Mesothelial cell of epicardium (in vitro differentiated cells): ENCODE measurements around the gene MPV17L2. TPM values are rescaled to one million over a fixed set of nuclear protein-coding genes. Genes with fewer than 3 reads are reported as not detected.

Experiments
- DNase-seq, 2 experiments: peaks; one replicate each; pipeline ENCODE4 v3.0.0; 2021; ENCODE audit warnings: low spot score in 2 of 2; ENCODE audit not compliant: unreplicated experiment in 2 of 2
- H3K27ac Mint-ChIP-seq: 2 replicates; pipeline ENCODE4 v1.8.0; 2021; ENCODE audit warnings: mixed read lengths
- H3K27me3 Mint-ChIP-seq: 2 replicates; pipeline ENCODE4 v1.8.0; 2021; ENCODE audit warnings: low read depth, mixed read lengths
- H3K36me3 Mint-ChIP-seq: 2 replicates; pipeline ENCODE4 v1.8.0; 2021; ENCODE audit warnings: mixed read lengths
- H3K4me1 Mint-ChIP-seq: 2 replicates; pipeline ENCODE4 v1.8.0; 2021; ENCODE audit warnings: mixed read lengths
- H3K4me3 Mint-ChIP-seq: 2 replicates; pipeline ENCODE4 v1.8.0; 2021; ENCODE audit warnings: mild to moderate bottlenecking, moderate library complexity, mixed read lengths
- H3K9me3 Mint-ChIP-seq: 2 replicates; pipeline ENCODE4 v1.8.0; 2021; ENCODE audit warnings: mixed read lengths
- CTCF ChIP-seq: fragments of 200-600 bp; sonication (generic); IDR thresholded peaks from one replicate; pipeline ENCODE4 v1.5.0; 2021; ENCODE audit warnings: antibody characterized with exemption; ENCODE audit not compliant: unreplicated experiment
- total RNA-seq: library from RNA; stranded (reverse); gene quantifications from 3 replicates; pipeline ENCODE4 v1.2.1, GENCODE V29; 2021

The MPV17L2 gene
- 7.7 to 9.5 TPM (median 8.2 TPM) in 3 replicates for total RNA-seq

DNA sequence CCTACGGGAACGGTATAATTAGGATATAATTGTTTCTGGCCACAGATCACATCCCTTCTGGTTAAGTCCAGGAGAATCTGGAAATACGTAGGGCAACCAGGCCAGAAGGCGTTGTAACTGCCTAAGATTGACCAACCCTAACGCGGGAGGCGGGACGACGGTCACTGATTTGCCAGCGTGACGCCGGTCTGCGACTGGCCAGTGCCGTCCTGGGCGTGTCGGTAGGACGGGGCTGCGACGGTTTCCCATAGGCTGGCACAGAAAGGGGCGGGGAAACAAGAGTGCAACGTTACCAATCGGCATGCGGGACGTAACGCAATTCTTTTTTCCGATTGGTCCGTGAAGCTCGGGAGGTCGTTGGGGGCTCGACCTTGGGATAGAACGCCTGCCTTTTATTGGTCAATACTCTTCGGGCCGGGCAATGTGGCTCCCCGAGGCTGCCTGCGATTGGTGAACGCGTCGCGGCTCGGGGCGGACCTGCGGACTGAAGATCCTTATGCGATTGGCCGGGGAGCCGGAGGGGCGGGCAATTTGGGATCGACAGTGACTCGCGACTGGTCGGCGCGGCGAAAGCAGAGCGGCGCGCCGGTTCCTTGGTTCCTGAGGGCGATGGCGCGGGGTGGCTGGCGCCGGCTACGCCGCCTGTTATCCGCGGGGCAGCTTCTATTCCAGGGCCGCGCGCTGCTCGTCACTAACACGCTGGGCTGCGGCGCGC is at the start of gene MPV17L2:
Gene MPV17L2 (plus strand): TSS at position 546 of the 715 bp plus-strand sequence. CDS start 64 bp downstream, at position 610.
- Mint-ChIP-seq H3K27me3 (no peaks in the 10 kb centered on the region), H3K27ac (peak within 1 kb of the TSS; percentile 95), H3K4me1 (peaks cover 17% of the 10 kb centered on the region), H3K9me3 (no peaks in the 10 kb centered on the region), H3K4me3 (peak within 1 kb of the TSS; percentile 82), H3K36me3 (no peaks in the 10 kb centered on the region)
- DNase-seq: peak; percentile 97
- no peak for TF ChIP-seq CTCF

DNA sequence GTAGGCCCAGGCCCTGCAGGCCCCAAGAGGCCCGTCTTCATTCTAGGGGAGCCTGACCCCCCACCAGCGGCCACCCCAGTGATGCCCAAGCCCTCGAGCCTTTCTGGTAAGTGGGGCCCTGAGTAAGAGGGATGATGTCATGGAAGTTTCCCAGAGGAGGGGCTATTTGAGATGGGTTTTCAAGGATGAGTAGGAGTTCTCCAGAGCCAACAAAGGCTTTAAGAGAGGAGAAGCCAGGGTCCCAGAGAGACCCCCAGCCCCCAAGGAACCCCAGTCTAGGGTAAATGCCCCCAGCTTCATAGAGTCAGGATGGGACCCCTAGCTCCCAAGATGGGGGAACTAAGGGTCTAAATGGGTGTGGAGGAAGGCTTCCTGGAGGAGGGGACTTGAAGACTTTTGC is 49.1 kb upstream of the MPV17L2 start:
- no peak for TF ChIP-seq CTCF
- H3K36me3 Mint-ChIP-seq: peaks cover 26% of the 10 kb centered on the region
- peaks cover 3% of the 10 kb centered on the region for H3K9me3 Mint-ChIP-seq
- H3K27ac Mint-ChIP-seq: no peak overlapping the region
- no peak for DNase-seq
- no peak overlapping the region for H3K4me3 Mint-ChIP-seq
- H3K4me1 Mint-ChIP-seq: no peaks in the 10 kb centered on the region
- no peaks in the 10 kb centered on the region for H3K27me3 Mint-ChIP-seq

GRCh38 chr19:18144361-18144760 is 48.7 kb upstream of the MPV17L2 start:
- Mint-ChIP-seq H3K4me3 (no peak overlapping the region), H3K4me1 (no peaks in the 10 kb centered on the region), H3K36me3 (peaks cover 24% of the 10 kb centered on the region), H3K27me3 (no peaks in the 10 kb centered on the region), H3K9me3 (peaks cover 3% of the 10 kb centered on the region), H3K27ac (no peak overlapping the region)
- TF ChIP-seq CTCF: no peak
- no peak for DNase-seq

DNA sequence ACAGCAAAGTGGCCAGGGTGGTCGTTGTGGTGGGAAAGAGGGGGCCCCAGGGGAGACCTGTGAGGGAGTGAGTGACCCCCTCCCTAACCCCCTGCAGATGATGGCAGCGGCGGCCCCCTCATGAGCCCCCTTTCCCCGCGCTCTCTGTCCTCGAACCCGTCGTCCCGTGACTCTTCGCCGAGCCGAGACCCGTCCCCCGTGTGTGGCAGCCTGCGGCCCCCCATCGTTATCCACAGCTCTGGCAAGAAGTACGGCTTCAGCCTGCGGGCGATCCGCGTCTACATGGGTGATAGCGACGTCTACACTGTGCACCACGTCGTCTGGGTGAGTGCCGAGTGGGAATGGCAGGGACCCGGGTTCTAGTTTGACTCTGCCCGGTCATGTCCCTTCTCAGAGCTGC is 48.1 kb upstream of the MPV17L2 start:
- Mint-ChIP-seq H3K27ac (no peak overlapping the region), H3K27me3 (no peaks in the 10 kb centered on the region), H3K36me3 (peaks cover 26% of the 10 kb centered on the region), H3K4me3 (no peak overlapping the region), H3K9me3 (peaks cover 3% of the 10 kb centered on the region), H3K4me1 (no peaks in the 10 kb centered on the region)
- DNase-seq: no peak
- TF ChIP-seq CTCF: no peak

DNA sequence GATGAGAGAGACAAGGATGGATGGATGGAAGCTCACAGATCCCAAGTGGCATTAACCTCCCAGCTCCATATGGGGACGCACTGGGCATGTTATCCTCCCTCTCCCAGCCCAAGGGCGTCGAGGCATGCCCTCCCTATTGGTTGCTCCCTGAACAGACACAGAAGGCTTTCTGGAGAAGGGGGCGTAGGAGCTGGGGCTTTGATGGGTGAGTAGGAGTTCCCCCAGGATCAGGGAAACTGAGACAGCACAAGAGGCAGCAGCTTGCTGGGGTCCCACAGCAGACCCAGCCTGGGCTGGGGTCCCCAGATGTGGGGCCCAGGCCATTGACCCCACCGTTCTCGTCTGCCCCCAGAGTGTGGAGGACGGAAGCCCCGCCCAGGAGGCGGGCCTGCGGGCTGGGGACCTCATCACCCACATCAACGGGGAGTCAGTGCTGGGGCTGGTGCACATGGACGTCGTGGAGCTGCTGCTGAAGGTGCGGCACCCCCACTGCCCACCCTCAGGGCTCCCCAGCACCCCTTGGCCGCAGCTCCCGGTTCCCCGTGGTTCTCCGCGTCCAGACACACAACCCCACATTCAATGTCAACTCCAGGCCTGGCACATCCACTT is 47.5 kb upstream of the MPV17L2 start:
- no peak overlapping the region for H3K4me3 Mint-ChIP-seq
- H3K36me3 Mint-ChIP-seq: peaks cover 23% of the 10 kb centered on the region
- H3K27ac Mint-ChIP-seq: no peak overlapping the region
- no peaks in the 10 kb centered on the region for H3K27me3 Mint-ChIP-seq
- DNase-seq: no peak
- TF ChIP-seq CTCF: no peak
- peaks cover under 1% of the 10 kb centered on the region for H3K9me3 Mint-ChIP-seq
- no peaks in the 10 kb centered on the region for H3K4me1 Mint-ChIP-seq
